Measurements from ENCODE around the gene CDYL. TPM values are rescaled to one million over a fixed set of nuclear protein-coding genes. Genes with fewer than 3 reads are reported as not detected.

Gene CDYL
- total and polyA plus RNA-seq, 4 donors, result 3.3 to 25.4 (median 11.0) TPM

GRCh38 chr6:4879741-4880275 is 103.6 kb downstream of the CDYL start:
- H3K4me3 ChIP-seq (ENCODE audit: low read depth in 1 of 3, low read length in 3 of 3), result no peak overlapping the region
- 89% methylated on average over 6 of the region's 6 CpGs for WGBS
- no peaks in the 10 kb centered on the region for H3K9me3 ChIP-seq (ENCODE audit: control insufficient read depth in 4 of 4, low read length in 3 of 4)

More at GRCh38 chr6:4879741-4880275, 103.6 kb downstream of the CDYL start:
- Histone ChIP-seq H3K27ac (ENCODE audit: low read depth in 1 of 2, low read length in 2 of 2) (no peak overlapping the region), H3K27me3 (ENCODE audit: control insufficient read depth in 4 of 4, insufficient read depth in 4 of 4, low read length in 3 of 4) (no peaks in the 10 kb centered on the region), H3K4me1 (ENCODE audit: control insufficient read depth in 4 of 4, insufficient read depth in 4 of 4, low read length in 3 of 4) (peaks cover 0 to 2% (median 0%) of the 10 kb centered on the region in 4 donors), H3K36me3 (ENCODE audit: control insufficient read depth in 4 of 4, insufficient read depth in 3 of 4, low read depth in 1 of 4, low read length in 3 of 4) (no peaks in the 10 kb centered on the region), H3K9ac (ENCODE audit: low read depth in 1 of 2, low read length in 2 of 2) (no peak overlapping the region)
- no peak for TF ChIP-seq FOXA1 (IDR thresholded peaks at IDR 0.05)
- TF ChIP-seq FOXA2 (IDR thresholded peaks at IDR 0.05), result no peak
- no peak for TF ChIP-seq CTCF (IDR thresholded peaks at IDR 0.05; ENCODE audit: low read depth, low read length, missing input control)
- no peak for TF ChIP-seq REST (IDR thresholded peaks at IDR 0.05)
- TF ChIP-seq HNF4G (IDR thresholded peaks at IDR 0.05), result no peak
- TF ChIP-seq TAF1 (conservative IDR thresholded peaks at IDR 0.05), result no peak
- no peak for TF ChIP-seq RAD21 (IDR thresholded peaks at IDR 0.05)
- no peak for TF ChIP-seq MAX (IDR thresholded peaks at IDR 0.05)
- no peak for TF ChIP-seq YY1 (IDR thresholded peaks at IDR 0.05)
- TF ChIP-seq NR2F2 (IDR thresholded peaks at IDR 0.05), result no peak
- no peak for TF ChIP-seq ZBTB33 (IDR thresholded peaks at IDR 0.05)
- no peak for TF ChIP-seq RXRA (IDR thresholded peaks at IDR 0.05)
- TF ChIP-seq JUND (IDR thresholded peaks at IDR 0.05), result no peak
- no peak for TF ChIP-seq ATF3 (IDR thresholded peaks at IDR 0.05)
- TF ChIP-seq SP1 (IDR thresholded peaks at IDR 0.05), result no peak
- no peak for TF ChIP-seq EGR1 (IDR thresholded peaks at IDR 0.05; ENCODE audit: low read depth in 2 of 2)
- TF ChIP-seq HNF4A (conservative IDR thresholded peaks at IDR 0.05), result no peak
- no peak for TF ChIP-seq GABPA (IDR thresholded peaks at IDR 0.05 in 1 of 2, conservative IDR thresholded peaks at IDR 0.05 in 1 of 2)
- DNase-seq (ENCODE audit: low spot score), result no peak

Data from liver (tissue), 9 donors.